ENCODE measurements around the gene ENKUR.

Gene ENKUR

GRCh38 chr10:25047088-25047487, 31.1 kb upstream of the ENKUR start:
- Mint-ChIP-seq H3K36me3 (ENCODE audit: low read depth) (peaks cover 2% of the 10 kb centered on the region), H3K4me1 (ENCODE audit: low read depth) (no peaks in the 10 kb centered on the region), H3K4me3 (no peak overlapping the region), H3K9me3 (peaks cover 6% of the 10 kb centered on the region), H3K27me3 (ENCODE audit: low read depth) (peaks cover 67% of the 10 kb centered on the region), H3K27ac (no peak overlapping the region)

GRCh38 chr10:25046641-25047040, 30.7 kb upstream of the ENKUR start:
- peaks cover 6% of the 10 kb centered on the region for H3K9me3 Mint-ChIP-seq
- H3K36me3 Mint-ChIP-seq (ENCODE audit: low read depth) = peaks cover 2% of the 10 kb centered on the region
- H3K27ac Mint-ChIP-seq = no peak overlapping the region
- no peaks in the 10 kb centered on the region for H3K4me1 Mint-ChIP-seq (ENCODE audit: low read depth)
- peaks cover 72% of the 10 kb centered on the region for H3K27me3 Mint-ChIP-seq (ENCODE audit: low read depth)
- H3K4me3 Mint-ChIP-seq = no peak overlapping the region

GRCh38 chr10:25039531-25039930, 23.6 kb upstream of the ENKUR start:
- Mint-ChIP-seq H3K27me3 (ENCODE audit: low read depth) (peaks cover 56% of the 10 kb centered on the region), H3K4me3 (no peak overlapping the region), H3K4me1 (ENCODE audit: low read depth) (peaks cover 5% of the 10 kb centered on the region), H3K36me3 (ENCODE audit: low read depth) (no peaks in the 10 kb centered on the region), H3K9me3 (no peaks in the 10 kb centered on the region), H3K27ac (no peak overlapping the region)

- Mint-ChIP-seq H3K9me3 (no peaks in the 10 kb centered on the region), H3K27ac (no peak overlapping the region), H3K36me3 (ENCODE audit: low read depth) (no peaks in the 10 kb centered on the region), H3K4me1 (ENCODE audit: low read depth) (peaks cover 5% of the 10 kb centered on the region), H3K4me3 (no peak overlapping the region), H3K27me3 (ENCODE audit: low read depth) (peaks cover 45% of the 10 kb centered on the region)
Observed at GRCh38 chr10:25038325-25038724, 22.4 kb upstream of the ENKUR start.

GRCh38 chr10:25036381-25036780, 20.4 kb upstream of the ENKUR start:
- Mint-ChIP-seq H3K27me3 (ENCODE audit: low read depth) (peaks cover 32% of the 10 kb centered on the region), H3K4me1 (ENCODE audit: low read depth) (peaks cover 5% of the 10 kb centered on the region)

GRCh38 chr10:25029519-25029918, 13.6 kb upstream of the ENKUR start:
- H3K9me3 Mint-ChIP-seq = no peaks in the 10 kb centered on the region
- H3K4me3 Mint-ChIP-seq = no peak overlapping the region
- no peak overlapping the region for H3K27ac Mint-ChIP-seq
- no peaks in the 10 kb centered on the region for H3K4me1 Mint-ChIP-seq (ENCODE audit: low read depth)
- H3K27me3 Mint-ChIP-seq (ENCODE audit: low read depth) = no peaks in the 10 kb centered on the region
- no peaks in the 10 kb centered on the region for H3K36me3 Mint-ChIP-seq (ENCODE audit: low read depth)

More at GRCh38 chr10:25036381-25036780, 20.4 kb upstream of the ENKUR start:
- H3K9me3 Mint-ChIP-seq = no peaks in the 10 kb centered on the region
- no peak overlapping the region for H3K27ac Mint-ChIP-seq
- no peak overlapping the region for H3K4me3 Mint-ChIP-seq
- no peaks in the 10 kb centered on the region for H3K36me3 Mint-ChIP-seq (ENCODE audit: low read depth)

- H3K27ac Mint-ChIP-seq = no peak overlapping the region
- H3K4me3 Mint-ChIP-seq = no peak overlapping the region
- no peaks in the 10 kb centered on the region for H3K27me3 Mint-ChIP-seq (ENCODE audit: low read depth)
- no peaks in the 10 kb centered on the region for H3K4me1 Mint-ChIP-seq (ENCODE audit: low read depth)
- no peaks in the 10 kb centered on the region for H3K36me3 Mint-ChIP-seq (ENCODE audit: low read depth)
- no peaks in the 10 kb centered on the region for H3K9me3 Mint-ChIP-seq
Observed at GRCh38 chr10:25028711-25029110, 12.8 kb upstream of the ENKUR start.

GRCh38 chr10:25026463-25026862, 10.5 kb upstream of the ENKUR start:
- no peak overlapping the region for H3K4me3 Mint-ChIP-seq
- no peaks in the 10 kb centered on the region for H3K36me3 Mint-ChIP-seq (ENCODE audit: low read depth)
- H3K9me3 Mint-ChIP-seq = no peaks in the 10 kb centered on the region
- no peak overlapping the region for H3K27ac Mint-ChIP-seq
- H3K27me3 Mint-ChIP-seq (ENCODE audit: low read depth) = no peaks in the 10 kb centered on the region
- no peaks in the 10 kb centered on the region for H3K4me1 Mint-ChIP-seq (ENCODE audit: low read depth)

GRCh38 chr10:25024528-25024927, 8.6 kb upstream of the ENKUR start:
- Mint-ChIP-seq H3K27me3 (ENCODE audit: low read depth) (no peaks in the 10 kb centered on the region), H3K4me3 (no peak overlapping the region)

GRCh38 chr10:25023278-25023677, 7.3 kb upstream of the ENKUR start:
- Mint-ChIP-seq H3K36me3 (ENCODE audit: low read depth) (no peaks in the 10 kb centered on the region), H3K27ac (no peak overlapping the region), H3K9me3 (no peaks in the 10 kb centered on the region), H3K27me3 (ENCODE audit: low read depth) (no peaks in the 10 kb centered on the region), H3K4me3 (no peak overlapping the region), H3K4me1 (ENCODE audit: low read depth) (no peaks in the 10 kb centered on the region)

More at GRCh38 chr10:25024528-25024927, 8.6 kb upstream of the ENKUR start:
- no peaks in the 10 kb centered on the region for H3K4me1 Mint-ChIP-seq (ENCODE audit: low read depth)
- no peaks in the 10 kb centered on the region for H3K9me3 Mint-ChIP-seq
- H3K36me3 Mint-ChIP-seq (ENCODE audit: low read depth) = no peaks in the 10 kb centered on the region
- H3K27ac Mint-ChIP-seq = no peak overlapping the region

- Mint-ChIP-seq H3K27ac (no peak overlapping the region), H3K27me3 (ENCODE audit: low read depth) (no peaks in the 10 kb centered on the region), H3K4me1 (ENCODE audit: low read depth) (peaks cover 16% of the 10 kb centered on the region), H3K4me3 (no peak overlapping the region), H3K36me3 (ENCODE audit: low read depth) (no peaks in the 10 kb centered on the region), H3K9me3 (no peaks in the 10 kb centered on the region)
Observed at GRCh38 chr10:25018703-25019102, 2.7 kb upstream of the ENKUR start.

GRCh38 chr10:25017661-25018060, 1.7 kb upstream of the ENKUR start:
- H3K27me3 Mint-ChIP-seq (ENCODE audit: low read depth) = no peaks in the 10 kb centered on the region
- H3K27ac Mint-ChIP-seq = peak overlapping the region; percentile 92
- no peaks in the 10 kb centered on the region for H3K36me3 Mint-ChIP-seq (ENCODE audit: low read depth)
- peak overlapping the region; percentile 88 for H3K4me3 Mint-ChIP-seq
- peaks cover 16% of the 10 kb centered on the region for H3K4me1 Mint-ChIP-seq (ENCODE audit: low read depth)
- H3K9me3 Mint-ChIP-seq = peaks cover 6% of the 10 kb centered on the region

GRCh38 chr10:25017154-25017590, 1.2 kb upstream of the ENKUR start:
- H3K27me3 Mint-ChIP-seq (ENCODE audit: low read depth) = no peaks in the 10 kb centered on the region
- peak overlapping the region; percentile 88 for H3K4me3 Mint-ChIP-seq
- peaks cover 8% of the 10 kb centered on the region for H3K9me3 Mint-ChIP-seq
- H3K27ac Mint-ChIP-seq = peak overlapping the region; percentile 92
- H3K36me3 Mint-ChIP-seq (ENCODE audit: low read depth) = no peaks in the 10 kb centered on the region
- peaks cover 16% of the 10 kb centered on the region for H3K4me1 Mint-ChIP-seq (ENCODE audit: low read depth)

GRCh38 chr10:25016376-25017153, 607 bp upstream of the ENKUR start, which contains the start of gene THNSL1:
TSS of gene THNSL1 (plus strand) at chr10:25016612. CDS start at chr10:25023224, 6,612 bp downstream.
- Mint-ChIP-seq H3K9me3 (peaks cover 8% of the 10 kb centered on the region), H3K4me1 (ENCODE audit: low read depth) (peaks cover 16% of the 10 kb centered on the region), H3K27ac (peak within 1 kb of the TSS; percentile 92), H3K27me3 (ENCODE audit: low read depth) (no peaks in the 10 kb centered on the region), H3K4me3 (peak within 1 kb of the TSS; percentile 88), H3K36me3 (ENCODE audit: low read depth) (no peaks in the 10 kb centered on the region)

GRCh38 chr10:25014579-25014978, 1.4 kb downstream of the ENKUR start:
- Mint-ChIP-seq H3K36me3 (ENCODE audit: low read depth) (no peaks in the 10 kb centered on the region), H3K4me1 (ENCODE audit: low read depth) (peaks cover 16% of the 10 kb centered on the region), H3K9me3 (peaks cover 8% of the 10 kb centered on the region), H3K27me3 (ENCODE audit: low read depth) (no peaks in the 10 kb centered on the region), H3K4me3 (no peak overlapping the region), H3K27ac (no peak overlapping the region)

Measured in T-helper 1 cell treated with Interleukin-12 subunit alpha and Interleukin-12 subunit beta and Interleukin-4 antibody, amounts not matched to agents 30 μg/mL and 1 μg/mL, for 36 hours (primary cell).